Upper lobe of left lung (tissue), 4 donors: ENCODE results near the gene ENG.

ENCODE experiments used
- POLR2A ChIP-seq, 4 donors: fragments of 450-650 bp; IDR thresholded peaks; one replicate each; pipeline ENCODE4 v1.5.1; 2016 to 2017; ENCODE audit warnings: antibody characterized with exemption in 4 of 4, mild to moderate bottlenecking in 2 of 4
- TF ChIP-seq, protein P1 (sequence below), 6 experiments: fragments of 450-650 bp in 4 of 6; fragments of 200-600 bp in 2 of 6; sonication (generic) in 2 of 6; IDR thresholded peaks; one replicate each; pipeline ENCODE4 v1.5.1; 2016 to 2019; ENCODE audit warnings: antibody characterized with exemption in 6 of 6

GRCh38 chr9:127895811-127896210, 41.4 kb upstream of the ENG start:
- TF ChIP-seq, protein P1, sequence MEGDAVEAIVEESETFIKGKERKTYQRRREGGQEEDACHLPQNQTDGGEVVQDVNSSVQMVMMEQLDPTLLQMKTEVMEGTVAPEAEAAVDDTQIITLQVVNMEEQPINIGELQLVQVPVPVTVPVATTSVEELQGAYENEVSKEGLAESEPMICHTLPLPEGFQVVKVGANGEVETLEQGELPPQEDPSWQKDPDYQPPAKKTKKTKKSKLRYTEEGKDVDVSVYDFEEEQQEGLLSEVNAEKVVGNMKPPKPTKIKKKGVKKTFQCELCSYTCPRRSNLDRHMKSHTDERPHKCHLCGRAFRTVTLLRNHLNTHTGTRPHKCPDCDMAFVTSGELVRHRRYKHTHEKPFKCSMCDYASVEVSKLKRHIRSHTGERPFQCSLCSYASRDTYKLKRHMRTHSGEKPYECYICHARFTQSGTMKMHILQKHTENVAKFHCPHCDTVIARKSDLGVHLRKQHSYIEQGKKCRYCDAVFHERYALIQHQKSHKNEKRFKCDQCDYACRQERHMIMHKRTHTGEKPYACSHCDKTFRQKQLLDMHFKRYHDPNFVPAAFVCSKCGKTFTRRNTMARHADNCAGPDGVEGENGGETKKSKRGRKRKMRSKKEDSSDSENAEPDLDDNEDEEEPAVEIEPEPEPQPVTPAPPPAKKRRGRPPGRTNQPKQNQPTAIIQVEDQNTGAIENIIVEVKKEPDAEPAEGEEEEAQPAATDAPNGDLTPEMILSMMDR (IDR thresholded peaks at IDR 0.05): no peak
- TF ChIP-seq POLR2A (IDR thresholded peaks at IDR 0.05): no peak
